Activated gamma-delta T cell (primary cell): Measurements from ENCODE around the gene CWF19L1.

Experiments used
- DNase-seq: peaks from one replicate; lab custom pipeline; 2025; lab: John Stamatoyannopoulos, UW

The CWF19L1 gene

GRCh38 chr10:100253041-100253440, 14.4 kb downstream of the CWF19L1 start:
- DNase-seq = no peak

GRCh38 chr10:100248820-100249219, 18.6 kb downstream of the CWF19L1 start:
- DNase-seq = no peak

- DNase-seq = no peak
Measured at GRCh38 chr10:100245484-100246220, 21.8 kb downstream of the CWF19L1 start.

- DNase-seq = no peak
Measured at GRCh38 chr10:100239851-100240250, 27.6 kb downstream of the CWF19L1 start.

GRCh38 chr10:100238429-100238828, 29.0 kb downstream of the CWF19L1 start:
- no peak for DNase-seq

- DNase-seq = no peak
Measured at GRCh38 chr10:100232101-100232500, 35.3 kb downstream of the CWF19L1 start.

- DNase-seq = no peak
Measured at GRCh38 chr10:100229819-100230422, 37.5 kb downstream of the CWF19L1 start.

GRCh38 chr10:100223879-100224278, 43.6 kb downstream of the CWF19L1 start:
- DNase-seq = no peak

- no peak for DNase-seq
Measured at GRCh38 chr10:100222529-100222928, 44.9 kb downstream of the CWF19L1 start.

- no peak for DNase-seq
Measured at GRCh38 chr10:100216006-100216405, 51.4 kb downstream of the CWF19L1 start.

- no peak for DNase-seq
Measured at GRCh38 chr10:100209303-100209702, 58.1 kb downstream of the CWF19L1 start.

- DNase-seq = no peak
Measured at GRCh38 chr10:100208276-100208675, 59.2 kb downstream of the CWF19L1 start.

- DNase-seq = no peak
Measured at GRCh38 chr10:100204370-100204769, 63.1 kb downstream of the CWF19L1 start.

GRCh38 chr10:100201549-100201948, 65.9 kb downstream of the CWF19L1 start:
- DNase-seq = no peak

GRCh38 chr10:100194711-100195110, 72.7 kb downstream of the CWF19L1 start:
- no peak for DNase-seq

GRCh38 chr10:100192350-100192749, 75.1 kb downstream of the CWF19L1 start:
- no peak for DNase-seq

- DNase-seq = no peak
Measured at GRCh38 chr10:100186253-100187212, 80.9 kb downstream of the CWF19L1 start.

- peak; percentile 90 for DNase-seq
Measured at GRCh38 chr10:100185364-100186252, 81.8 kb downstream of the CWF19L1 start, which contains the start of gene ERLIN1. TSS of gene ERLIN1 (minus strand) at chr10:100186029. CDS start at chr10:100185626, 403 bp downstream.

- no peak for DNase-seq
Measured at GRCh38 chr10:100184840-100185239, 82.6 kb downstream of the CWF19L1 start.

GRCh38 chr10:100184426-100184825, 83.0 kb downstream of the CWF19L1 start:
- no peak for DNase-seq

GRCh38 chr10:100183481-100183880, 84.0 kb downstream of the CWF19L1 start:
- no peak for DNase-seq
